ENCODE data around the gene THAP3. TPM values are rescaled to one million over a fixed set of nuclear protein-coding genes. Genes with fewer than 3 reads are reported as not detected.
"Not testable (repeated sequence)": the region's sequence is repeated elsewhere in the genome, so short reads cannot be mapped to it uniquely, and the experiment has no call there.

The THAP3 gene
- total RNA-seq, 2 donors from 2014 or later: 37.6 to 42.1 TPM

- Histone ChIP-seq H3K4me1 (replicated peaks) (peaks cover 37% of the 10 kb centered on the region), H3K4me3 (peak overlapping the region; percentile 80 to 86), H3K27me3 (replicated peaks; ENCODE audit: insufficient read depth) (no peaks in the 10 kb centered on the region), H3K9me3 (no peaks in the 10 kb centered on the region), H3K27ac (peak overlapping the region; percentile 97 to 99), H3K36me3 (peaks cover 6 to 19% of the 10 kb centered on the region in 2 donors)
- peak in 2 of 4 experiments; percentile 17 to 34 for TF ChIP-seq CTCF (IDR thresholded peaks at IDR 0.05)
- no peak for TF ChIP-seq POLR2AphosphoS5 (IDR thresholded peaks at IDR 0.05)
- no peak for DNase-seq (ENCODE audit: low spot score)
- intact Hi-C loops (cut with DNase I): no loop called here
- WGBS: 42% methylated on average over 24 of the region's 31 CpGs
Measured at GRCh38 chr1:6599141-6599975, 25.3 kb upstream of the THAP3 start.

GRCh38 chr1:6599991-6600390, 24.7 kb upstream of the THAP3 start:
- H3K4me1 ChIP-seq (replicated peaks): peaks cover 37% of the 10 kb centered on the region
- not testable (repeated sequence) for H3K9me3 ChIP-seq; DNase-seq (ENCODE audit: low spot score); H3K27me3 ChIP-seq (replicated peaks; ENCODE audit: insufficient read depth)
- H3K4me3 ChIP-seq: peak overlapping the region; percentile 80 to 86
- peak overlapping the region; percentile 97 to 99 for H3K27ac ChIP-seq
- peaks cover 6 to 19% of the 10 kb centered on the region in 2 donors for H3K36me3 ChIP-seq
- WGBS: 28% methylated on average over 8 of the region's 8 CpGs
- intact Hi-C loops (cut with DNase I): loop anchor here (5.0 kb wide), 1 partner anchor 243 kb away; no protein-coding TSS in a partner anchor

GRCh38 chr1:6600410-6601048, 24.1 kb upstream of the THAP3 start:
- Histone ChIP-seq H3K27ac (peak overlapping the region; percentile 97 to 99), H3K36me3 (peaks cover 6 to 19% of the 10 kb centered on the region in 2 donors), H3K4me1 (replicated peaks) (peaks cover 36% of the 10 kb centered on the region), H3K27me3 (replicated peaks; ENCODE audit: insufficient read depth) (no peaks in the 10 kb centered on the region), H3K4me3 (peak overlapping the region; percentile 80 to 86), H3K9me3 (no peaks in the 10 kb centered on the region)
- no peak for TF ChIP-seq CTCF (IDR thresholded peaks at IDR 0.05)
- no peak for TF ChIP-seq POLR2A (IDR thresholded peaks at IDR 0.05)
- no peak for TF ChIP-seq POLR2AphosphoS5 (IDR thresholded peaks at IDR 0.05)
- WGBS: 12% methylated on average over 10 of the region's 10 CpGs
- intact Hi-C loops (cut with DNase I): loop anchor here (5.0 kb wide), 1 partner anchor 243 kb away; no protein-coding TSS in a partner anchor
- DNase-seq (ENCODE audit: low spot score): no peak

GRCh38 chr1:6601049-6601922, 23.4 kb upstream of the THAP3 start:
- peak overlapping the region; percentile 97 to 99 for H3K27ac ChIP-seq
- peak; percentile 99 for TF ChIP-seq POLR2AphosphoS5 (IDR thresholded peaks at IDR 0.05)
- TF ChIP-seq CTCF (IDR thresholded peaks at IDR 0.05): peak in 1 of 4 experiments; percentile 9
- peak; percentile 80 for TF ChIP-seq POLR2A (IDR thresholded peaks at IDR 0.05)
- DNase-seq (ENCODE audit: low spot score): peak; percentile 91
- intact Hi-C loops (cut with DNase I): loop anchor here (5.0 kb wide), 1 partner anchor 244 kb away; no protein-coding TSS in a partner anchor
- under 1% methylated on average over 40 of the region's 40 CpGs for WGBS
- H3K27me3 ChIP-seq (replicated peaks; ENCODE audit: insufficient read depth): no peaks in the 10 kb centered on the region
- H3K36me3 ChIP-seq: peaks cover 6 to 15% of the 10 kb centered on the region in 2 donors
- no peaks in the 10 kb centered on the region for H3K9me3 ChIP-seq
- H3K4me3 ChIP-seq: peak overlapping the region; percentile 80 to 86
- peaks cover 30% of the 10 kb centered on the region for H3K4me1 ChIP-seq (replicated peaks)

All from prostate gland (tissue), 2 donors.